ENCODE measurements around the gene TMUB2.
A peak's percentile ranks its signal among the peaks of the same experiment; 100 is the strongest.

TMUB2 gene

GRCh38 chr17:44203731-44204440 is 17.1 kb downstream of the TMUB2 start:
- DNase-seq (ENCODE audit: low read depth), result no peak

GRCh38 chr17:44204441-44204882 is 17.7 kb downstream of the TMUB2 start:
- no peak for DNase-seq (ENCODE audit: low read depth)

- DNase-seq (ENCODE audit: low read depth), result no peak
Measured at GRCh38 chr17:44205962-44206824, 19.4 kb downstream of the TMUB2 start.

- no peak for DNase-seq (ENCODE audit: low read depth)
Measured at GRCh38 chr17:44206825-44207155, 20.0 kb downstream of the TMUB2 start.

GRCh38 chr17:44207319-44207718 is 20.5 kb downstream of the TMUB2 start:
- no peak for DNase-seq (ENCODE audit: low read depth)

- no peak for DNase-seq (ENCODE audit: low read depth)
Measured at GRCh38 chr17:44207743-44208142, 21.0 kb downstream of the TMUB2 start.

GRCh38 chr17:44209786-44210341 is 23.1 kb downstream of the TMUB2 start:
- DNase-seq (ENCODE audit: low read depth), result no peak

- DNase-seq (ENCODE audit: low read depth), result peak; percentile 77
Measured at GRCh38 chr17:44210342-44211192, 23.8 kb downstream of the TMUB2 start.

- no peak for DNase-seq (ENCODE audit: low read depth)
Measured at GRCh38 chr17:44211281-44212265, 24.8 kb downstream of the TMUB2 start.

GRCh38 chr17:44212507-44213402 is 26.0 kb downstream of the TMUB2 start:
- no peak for DNase-seq (ENCODE audit: low read depth)

GRCh38 chr17:44213403-44214229 is 26.8 kb downstream of the TMUB2 start:
- DNase-seq (ENCODE audit: low read depth), result no peak

- no peak for DNase-seq (ENCODE audit: low read depth)
Measured at GRCh38 chr17:44214230-44214494, 27.4 kb downstream of the TMUB2 start.

GRCh38 chr17:44214896-44215295 is 28.1 kb downstream of the TMUB2 start:
- DNase-seq (ENCODE audit: low read depth), result no peak

GRCh38 chr17:44216173-44216572 is 29.4 kb downstream of the TMUB2 start:
- DNase-seq (ENCODE audit: low read depth), result no peak

GRCh38 chr17:44216694-44217093 is 29.9 kb downstream of the TMUB2 start:
- DNase-seq (ENCODE audit: low read depth), result no peak

- no peak for DNase-seq (ENCODE audit: low read depth)
Measured at GRCh38 chr17:44217738-44218343, 31.1 kb downstream of the TMUB2 start.

- DNase-seq (ENCODE audit: low read depth), result peak; percentile 83
Measured at GRCh38 chr17:44218344-44219107, 31.8 kb downstream of the TMUB2 start.

- DNase-seq (ENCODE audit: low read depth), result no peak
Measured at GRCh38 chr17:44219108-44219615, 32.4 kb downstream of the TMUB2 start.

All from GM04504 (cell line).